Upper lobe of left lung (tissue), 6 donors: ENCODE data around the gene AAMP. TPM values are rescaled to one million over a fixed set of nuclear protein-coding genes. Genes with fewer than 3 reads are reported as not detected.

Source experiments
- ATAC-seq, 2 donors: fragments of 200-7000 bp; cut with Tn5 transposase; one replicate each; pipeline ENCODE4 v1.9.1; 2022; ENCODE audit warnings: mild to moderate bottlenecking in 2 of 2, moderate library complexity in 2 of 2; ENCODE audit not compliant: low FRiP score in 2 of 2
- DNase-seq, 2 donors: peaks; one replicate each; pipeline ENCODE4 v3.0.0-alpha.2; 2019 to 2020
- H3K27ac ChIP-seq, 4 donors: fragments of 200-600 bp; sonication (generic); one replicate each; pipeline ENCODE4 v1.5.1; 2016 to 2019
- H3K27me3 ChIP-seq, 4 donors: fragments of 200-600 bp; sonication (generic); one replicate each; pipeline ENCODE4 v1.5.1; 2017 to 2019
- H3K36me3 ChIP-seq, 4 donors: fragments of 200-600 bp; sonication (generic); one replicate each; pipeline ENCODE4 v1.5.1; 2016 to 2019
- H3K4me1 ChIP-seq, 4 donors: fragments of 200-600 bp; sonication (generic); one replicate each; pipeline ENCODE4 v1.5.1; 2018 to 2019
- H3K4me3 ChIP-seq, 4 donors: fragments of 200-600 bp; sonication (generic); one replicate each; pipeline ENCODE4 v1.5.1; 2017 to 2019; ENCODE audit warnings: mild to moderate bottlenecking in 2 of 4, moderate library complexity in 1 of 4
- H3K9me3 ChIP-seq, 4 donors: fragments of 200-600 bp; sonication (generic); one replicate each; pipeline ENCODE4 v1.5.1; 2018 to 2019
- EP300 ChIP-seq, 4 donors: sonication (generic); formaldehyde crosslinking; IDR thresholded peaks; one replicate each; pipeline ENCODE4 v1.5.1; 2017; ENCODE audit warnings: antibody characterized with exemption in 4 of 4, control low read depth in 2 of 4
- POLR2A ChIP-seq, 4 donors: fragments of 450-650 bp; IDR thresholded peaks; one replicate each; pipeline ENCODE4 v1.5.1; 2016 to 2017; ENCODE audit warnings: antibody characterized with exemption in 4 of 4, mild to moderate bottlenecking in 2 of 4
- POLR2AphosphoS5 ChIP-seq, 2 donors: sonication (generic); formaldehyde crosslinking; IDR thresholded peaks; one replicate each; pipeline ENCODE4 v1.5.1; 2017; ENCODE audit warnings: antibody characterized with exemption in 2 of 2
- WGBS, 2 donors: methylation state at CpG; one replicate each; pipeline ENCODE4 v1.1.5; 2017 to 2018; 5-methylcytosine and 5-hydroxymethylcytosine counted together
- total RNA-seq, 6 donors: library from RNA; depleted of rRNA in 4 of 6; stranded (reverse); fragments of >200 nt in 4 of 6; gene quantifications; one replicate each; pipeline versions ENCODE4 v1.1.0 to v1.2.1, GENCODE V29; 2016 to 2021
- TF ChIP-seq, protein P1 (sequence below), 6 experiments: fragments of 450-650 bp in 4 of 6; fragments of 200-600 bp in 2 of 6; sonication (generic) in 2 of 6; IDR thresholded peaks; one replicate each; pipeline ENCODE4 v1.5.1; 2016 to 2019; ENCODE audit warnings: antibody characterized with exemption in 6 of 6
- donor health status: DM: no; HTN: no; CAD: no; lungs with moderate emphysema.
- donor health status: DM: no; HTN: yes; CAD: no; lungs with severe emphysema.

The AAMP gene
- total RNA-seq, 6 donors from 2014 or later, result 67.1 to 168 (median 118) TPM

DNA sequence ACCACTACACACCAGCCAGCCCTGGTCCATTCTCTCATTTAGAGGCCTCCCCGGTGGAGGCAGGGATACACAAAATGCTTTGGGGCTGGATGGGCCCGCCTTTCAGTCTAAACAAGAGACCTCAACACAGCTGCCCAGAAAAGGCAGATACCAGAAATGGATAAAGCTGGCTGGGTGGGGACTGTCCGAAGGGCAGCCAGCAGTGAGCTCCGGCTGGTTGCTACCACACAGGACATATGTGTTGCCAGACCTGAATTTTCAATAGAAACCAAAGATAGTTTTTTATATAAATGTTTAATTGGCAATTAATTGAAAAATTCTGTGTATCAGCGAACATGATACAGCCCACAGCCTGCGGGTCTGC lies 7.7 kb downstream of the AAMP start:
- Histone ChIP-seq H3K4me1 (peaks cover 48 to 74% (median 57%) of the 10 kb centered on the region in 4 donors), H3K27me3 (no peaks in the 10 kb centered on the region), H3K4me3 (no peak overlapping the region), H3K27ac (peak overlapping the region in 2 of 4 donors; percentile 42 to 82), H3K36me3 (peaks cover 6 to 48% (median 44%) of the 10 kb centered on the region in 4 donors), H3K9me3 (no peaks in the 10 kb centered on the region)
- TF ChIP-seq, protein P1, sequence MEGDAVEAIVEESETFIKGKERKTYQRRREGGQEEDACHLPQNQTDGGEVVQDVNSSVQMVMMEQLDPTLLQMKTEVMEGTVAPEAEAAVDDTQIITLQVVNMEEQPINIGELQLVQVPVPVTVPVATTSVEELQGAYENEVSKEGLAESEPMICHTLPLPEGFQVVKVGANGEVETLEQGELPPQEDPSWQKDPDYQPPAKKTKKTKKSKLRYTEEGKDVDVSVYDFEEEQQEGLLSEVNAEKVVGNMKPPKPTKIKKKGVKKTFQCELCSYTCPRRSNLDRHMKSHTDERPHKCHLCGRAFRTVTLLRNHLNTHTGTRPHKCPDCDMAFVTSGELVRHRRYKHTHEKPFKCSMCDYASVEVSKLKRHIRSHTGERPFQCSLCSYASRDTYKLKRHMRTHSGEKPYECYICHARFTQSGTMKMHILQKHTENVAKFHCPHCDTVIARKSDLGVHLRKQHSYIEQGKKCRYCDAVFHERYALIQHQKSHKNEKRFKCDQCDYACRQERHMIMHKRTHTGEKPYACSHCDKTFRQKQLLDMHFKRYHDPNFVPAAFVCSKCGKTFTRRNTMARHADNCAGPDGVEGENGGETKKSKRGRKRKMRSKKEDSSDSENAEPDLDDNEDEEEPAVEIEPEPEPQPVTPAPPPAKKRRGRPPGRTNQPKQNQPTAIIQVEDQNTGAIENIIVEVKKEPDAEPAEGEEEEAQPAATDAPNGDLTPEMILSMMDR (IDR thresholded peaks at IDR 0.05), result no peak
- TF ChIP-seq POLR2AphosphoS5 (IDR thresholded peaks at IDR 0.05), result no peak
- no peak for TF ChIP-seq POLR2A (IDR thresholded peaks at IDR 0.05)
- TF ChIP-seq EP300 (IDR thresholded peaks at IDR 0.05), result no peak
- ATAC-seq (no peak), DNase-seq (no peak)
- 84 to 88% methylated on average over 5 to 6 of the region's 6 CpGs for WGBS, 2 donors

DNA sequence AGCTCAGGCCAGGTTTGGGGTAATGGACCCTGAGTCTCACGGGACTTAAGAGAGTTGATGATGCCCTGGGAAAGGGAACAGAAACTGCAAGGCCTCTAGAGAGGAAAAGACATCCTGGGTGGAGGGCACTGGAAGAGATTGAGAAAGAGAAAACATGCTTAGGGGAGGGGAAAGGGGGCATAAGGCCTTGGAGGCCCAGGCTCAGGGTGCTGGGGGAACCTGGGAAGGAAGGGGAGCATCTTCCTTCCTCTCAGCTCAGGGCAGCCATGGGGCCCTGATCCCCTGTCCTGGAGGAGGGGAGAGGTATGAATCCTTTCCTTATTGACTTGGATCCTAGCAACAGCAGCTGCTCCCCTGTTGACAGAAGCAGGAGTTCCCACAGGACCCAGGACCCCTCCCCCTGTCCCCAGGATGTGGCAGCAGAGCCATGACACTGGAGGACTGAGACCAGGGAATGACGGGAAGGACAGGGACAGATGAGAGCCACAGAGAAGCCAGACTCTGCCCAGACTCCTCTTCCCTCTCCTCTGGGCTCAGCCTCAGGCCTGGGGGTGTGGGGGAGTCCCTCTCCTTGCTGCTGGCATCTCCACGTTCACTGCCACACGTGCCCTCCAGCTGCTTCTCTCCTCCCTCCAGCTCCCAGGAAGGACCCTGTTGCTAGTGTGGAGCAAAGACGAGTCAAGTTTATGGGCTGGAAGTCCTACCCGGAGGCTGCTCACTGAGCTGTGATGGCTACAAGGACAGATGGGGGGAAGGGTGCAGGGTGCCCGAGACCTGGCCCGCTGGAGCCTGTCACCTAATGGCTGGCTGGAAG lies 8.3 kb downstream of the AAMP start:
- Histone ChIP-seq H3K27ac (peak overlapping the region; percentile 2 to 85 (median 66)), H3K4me3 (no peak overlapping the region), H3K9me3 (no peaks in the 10 kb centered on the region), H3K27me3 (no peaks in the 10 kb centered on the region), H3K4me1 (peaks cover 54 to 72% (median 62%) of the 10 kb centered on the region in 4 donors), H3K36me3 (peaks cover 6 to 47% (median 39%) of the 10 kb centered on the region in 4 donors)
- no peak for ATAC-seq
- 79 to 96% methylated on average over 1 to 8 of the region's 8 CpGs for WGBS, 2 donors
- no peak for DNase-seq
- no peak for TF ChIP-seq POLR2A (IDR thresholded peaks at IDR 0.05)
- TF ChIP-seq POLR2AphosphoS5 (IDR thresholded peaks at IDR 0.05), result no peak
- TF ChIP-seq, protein P1 (IDR thresholded peaks at IDR 0.05), result no peak
- no peak for TF ChIP-seq EP300 (IDR thresholded peaks at IDR 0.05)

DNA sequence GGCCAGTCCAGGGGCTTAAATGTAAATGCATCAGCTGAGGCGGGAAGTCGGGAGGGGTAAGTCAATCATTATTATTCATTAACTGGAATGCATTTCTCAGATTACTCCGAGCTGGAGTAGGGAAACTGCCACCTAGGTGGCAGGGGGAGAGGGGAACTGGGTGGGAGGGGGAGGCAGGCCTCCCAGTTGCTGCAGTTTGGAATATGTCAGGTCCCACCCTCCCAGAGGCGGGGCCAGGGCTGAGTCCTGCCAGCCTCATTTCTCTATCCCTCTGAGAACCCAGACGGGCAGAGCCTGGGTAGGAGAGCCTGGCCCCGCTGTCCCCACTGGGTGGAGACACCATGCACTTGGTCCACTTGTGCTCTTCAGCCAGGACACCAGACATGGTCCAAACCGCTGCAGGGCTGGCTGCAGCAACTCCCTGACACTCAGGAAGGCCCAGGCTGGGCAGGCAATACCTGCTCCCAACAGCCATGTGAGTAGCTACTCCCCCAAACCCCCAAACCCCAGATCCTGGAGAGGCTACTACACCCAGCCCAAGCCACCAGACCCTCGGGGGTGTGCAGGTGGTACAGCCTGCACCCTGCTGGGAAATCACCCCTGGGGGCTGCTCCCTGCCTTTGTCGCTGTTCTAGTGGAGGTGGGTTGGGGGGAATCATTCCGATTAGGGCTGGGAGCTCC lies 9.1 kb downstream of the AAMP start, which contains the start of gene GPBAR1:
Gene GPBAR1, plus strand, starts transcription at position 274 of the 681 bp plus-strand sequence. CDS start 1,710 bp downstream, outside the sequence.
- peak; percentile 11 to 25 for ATAC-seq

DNA sequence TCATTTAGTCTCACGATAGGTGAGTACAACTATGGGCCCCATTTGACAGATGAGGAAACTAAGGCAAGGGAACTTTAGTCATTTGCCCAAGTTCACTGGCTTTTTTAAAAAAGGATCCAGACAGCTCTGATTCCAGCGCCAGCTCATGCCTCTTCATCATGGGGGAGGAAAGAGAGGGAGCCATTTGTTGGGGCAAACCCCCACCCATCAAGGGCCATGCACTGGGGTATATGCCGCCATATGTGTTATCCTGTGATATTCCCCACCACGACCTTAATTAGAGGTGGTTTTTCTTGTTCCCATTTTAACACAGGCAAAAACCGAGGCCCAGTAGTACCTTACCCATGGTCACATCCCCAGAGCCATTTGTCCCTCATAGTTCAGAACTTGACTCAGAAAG lies 9.8 kb downstream of the AAMP start:
- Histone ChIP-seq H3K4me3 (no peak overlapping the region), H3K27ac (peak overlapping the region; percentile 69 to 85 (median 77)), H3K4me1 (peaks cover 54 to 72% (median 63%) of the 10 kb centered on the region in 4 donors), H3K36me3 (peaks cover 0 to 47% (median 37%) of the 10 kb centered on the region in 4 donors), H3K9me3 (no peaks in the 10 kb centered on the region), H3K27me3 (no peaks in the 10 kb centered on the region)
- TF ChIP-seq POLR2AphosphoS5 (IDR thresholded peaks at IDR 0.05) (no peak), EP300 (IDR thresholded peaks at IDR 0.05) (no peak), POLR2A (IDR thresholded peaks at IDR 0.05) (no peak)
- TF ChIP-seq, protein P1 (IDR thresholded peaks at IDR 0.05), result no peak
- no peak for ATAC-seq
- no peak for DNase-seq
- 79 to 89% methylated on average over 4 to 5 of the region's 5 CpGs for WGBS, 2 donors

More for the DNA sequence above, 9.1 kb downstream of the AAMP start, which contains the start of gene GPBAR1:
- WGBS, 2 donors, result 64 to 71% methylated on average over 7 to 9 of the region's 10 CpGs
- H3K36me3 ChIP-seq, result peaks cover 6 to 47% (median 37%) of the 10 kb centered on the region in 4 donors
- no peak within 1 kb of the TSS for H3K4me3 ChIP-seq
- H3K27me3 ChIP-seq, result no peaks in the 10 kb centered on the region
- TF ChIP-seq POLR2A (IDR thresholded peaks at IDR 0.05) (peak in 1 of 4 donors; percentile 10), EP300 (IDR thresholded peaks at IDR 0.05) (no peak), POLR2AphosphoS5 (IDR thresholded peaks at IDR 0.05) (no peak)
- TF ChIP-seq, protein P1 (IDR thresholded peaks at IDR 0.05), result no peak
- no peaks in the 10 kb centered on the region for H3K9me3 ChIP-seq
- peak in 1 of 2 donors; percentile 57 for DNase-seq
- H3K4me1 ChIP-seq, result peaks cover 54 to 72% (median 63%) of the 10 kb centered on the region in 4 donors
- H3K27ac ChIP-seq, result peak within 1 kb of the TSS; percentile 69 to 85 (median 77)
